Stimulated activated CD4-positive, alpha-beta T cell treated with anti-CD3 and anti-CD28 coated beads, Interleukin-12 subunit alpha, Interleukin-12 subunit beta, amount 100 ng/mL, for 4 hours (primary cell): Measurements from ENCODE around the gene RANBP3.
"Not testable (repeated sequence)": the region's sequence is repeated elsewhere in the genome, so short reads cannot be mapped to it uniquely, and the experiment has no call there.

Source experiments
- DNase-seq: peaks from one replicate; pipeline ENCODE4 v3.0.0-alpha.2; 2020

The RANBP3 gene

DNA sequence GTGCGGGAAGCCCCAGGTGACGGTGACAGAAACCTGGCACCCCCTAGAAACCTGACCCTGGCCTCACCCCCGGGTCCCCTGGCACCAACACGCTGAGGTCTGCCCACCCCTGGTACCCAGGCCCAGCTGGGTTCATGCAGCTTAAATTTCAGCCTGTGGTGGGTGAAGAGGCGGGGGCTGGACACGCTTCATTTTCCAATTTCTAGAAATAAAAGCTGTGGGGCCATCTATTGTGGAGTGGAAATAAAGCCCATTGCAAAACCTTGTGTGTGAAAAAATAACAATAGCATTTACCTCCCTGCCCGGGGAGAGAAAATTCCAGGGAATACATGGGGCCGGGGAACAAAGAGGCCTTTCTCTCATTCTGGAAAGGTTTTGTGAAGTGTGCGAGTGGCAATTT, 100.1 kb downstream of the RANBP3 start:
- DNase-seq, result no peak

DNA sequence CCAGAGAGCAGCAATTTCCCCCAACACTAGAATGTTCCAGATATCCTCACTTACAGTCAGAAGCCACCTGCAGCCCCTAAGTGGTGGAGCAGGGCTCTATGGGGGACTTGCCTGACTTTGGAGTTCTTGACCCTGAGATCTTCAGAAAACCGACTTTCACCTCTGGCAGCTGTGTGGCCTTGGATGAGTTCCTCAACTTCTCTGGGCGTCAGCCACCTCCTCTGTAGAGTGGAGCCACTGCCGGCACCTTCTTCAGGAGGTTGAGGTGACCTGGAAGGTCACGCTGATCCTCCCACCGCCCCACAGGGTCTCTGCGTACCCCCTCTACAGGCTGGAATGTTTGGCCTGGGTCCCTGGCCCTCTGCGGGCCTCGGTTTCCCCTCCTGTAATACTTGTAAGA, 100.5 kb downstream of the RANBP3 start:
- DNase-seq, result no peak

DNA sequence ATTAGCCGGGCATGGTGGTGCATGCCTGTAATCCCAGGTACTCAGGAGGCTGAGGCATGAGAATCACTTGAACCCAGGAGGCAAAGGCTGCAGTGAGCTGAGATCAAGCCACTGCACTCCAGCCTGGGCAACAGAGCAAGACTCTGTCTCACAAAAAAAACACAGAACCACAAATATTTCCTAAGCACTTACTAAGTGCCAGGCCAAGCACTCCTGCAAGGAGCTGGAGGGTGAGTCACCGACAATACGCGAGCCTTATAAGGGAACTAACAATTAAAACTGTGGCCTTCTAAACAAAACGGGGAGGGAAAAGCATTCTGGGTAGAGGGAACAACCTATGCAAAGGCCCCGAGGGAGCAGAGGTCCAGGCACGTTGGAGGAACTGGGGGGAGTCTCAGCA, 103.4 kb downstream of the RANBP3 start:
- not testable (repeated sequence) for DNase-seq

DNA sequence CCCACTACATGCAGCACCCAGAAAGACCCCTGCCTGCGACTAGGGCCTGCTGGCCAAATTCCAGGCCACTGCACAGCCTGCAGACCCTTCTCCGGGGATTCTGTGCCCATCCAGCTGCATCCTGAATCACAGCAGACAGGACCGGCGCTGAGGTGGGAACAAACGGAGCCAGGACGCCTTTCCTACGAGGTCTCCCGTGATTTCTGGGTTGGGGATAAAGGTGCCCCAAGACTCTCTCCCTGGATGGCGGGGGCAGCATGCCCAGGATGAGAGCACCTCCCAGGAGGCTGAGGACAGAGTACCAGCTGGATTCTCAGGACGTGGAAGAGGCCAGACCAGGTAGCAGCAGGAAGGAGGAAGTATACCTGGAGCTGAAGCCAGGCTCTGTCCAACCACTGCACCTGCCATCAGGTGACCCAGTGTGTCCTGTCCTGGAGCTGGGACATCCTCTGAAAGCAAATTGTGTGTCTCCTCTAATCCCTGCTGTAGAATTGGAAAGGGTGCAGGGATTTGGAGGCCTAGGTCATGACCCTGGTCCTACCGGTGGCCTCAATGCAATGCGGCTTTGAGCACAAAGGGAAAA, 104.2 kb downstream of the RANBP3 start:
- no peak for DNase-seq

DNA sequence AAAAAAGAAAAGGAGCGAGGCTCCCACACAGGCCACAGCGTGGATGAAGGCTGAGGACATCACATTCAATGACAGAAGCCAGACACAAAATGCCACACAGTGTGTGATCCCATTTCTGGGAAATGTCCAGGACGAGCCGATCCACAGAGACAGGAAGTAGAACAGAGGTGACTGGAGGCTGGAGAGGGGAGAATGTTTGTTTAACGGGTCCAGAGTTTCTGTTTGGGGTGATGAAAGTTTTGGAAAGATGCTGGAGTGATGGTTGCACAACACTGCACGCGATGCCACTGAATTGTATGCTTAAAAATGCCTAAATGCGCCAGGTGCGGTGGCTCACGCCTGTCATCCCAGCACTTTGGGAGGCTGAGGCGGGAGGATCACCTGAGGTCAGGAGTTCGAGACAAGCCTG, 107.0 kb downstream of the RANBP3 start:
- no peak for DNase-seq

DNA sequence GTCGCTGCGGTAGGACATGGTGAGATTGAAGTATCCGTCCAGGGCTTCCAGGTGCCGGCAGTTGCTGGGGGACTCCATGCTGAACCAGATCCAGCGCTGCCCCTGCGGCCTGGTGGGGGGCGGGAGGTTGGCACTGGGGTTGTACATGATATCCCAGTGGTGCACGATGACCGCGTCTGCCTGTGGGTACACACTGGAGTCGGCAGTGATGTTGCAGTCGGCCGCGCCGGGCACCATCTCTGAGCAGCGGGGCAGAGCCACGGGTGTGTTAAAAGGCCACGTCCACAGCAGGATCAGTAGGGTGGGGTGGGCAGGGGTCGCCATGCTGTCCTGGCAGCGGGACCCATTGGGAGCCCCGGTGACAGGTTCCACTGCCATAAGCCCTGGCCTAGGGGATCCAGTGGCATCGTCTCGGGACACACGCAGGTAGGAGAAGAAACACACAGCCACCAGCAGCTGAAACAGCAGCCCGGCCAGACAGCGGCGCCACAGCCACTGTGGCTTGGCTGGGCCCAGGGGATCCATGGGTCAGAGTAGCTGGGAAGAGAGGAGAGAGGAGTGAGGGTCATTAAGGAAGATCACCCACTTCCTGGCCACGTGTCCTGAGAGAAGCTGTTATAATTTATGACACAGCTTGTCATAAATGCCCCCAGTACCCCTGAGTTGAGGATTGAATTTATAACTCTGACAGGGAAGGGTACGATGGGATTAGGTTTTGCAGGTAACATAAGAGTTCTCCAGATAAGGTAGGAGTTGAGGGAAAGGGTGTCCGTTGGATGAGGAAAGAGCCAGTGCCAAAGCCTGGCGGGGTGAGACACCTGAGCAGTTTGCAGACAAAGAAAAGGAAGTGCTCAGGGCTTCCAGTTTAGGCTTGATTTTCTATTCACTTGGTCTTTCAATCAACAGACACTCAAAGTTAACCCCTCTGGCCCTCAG, 110.5 kb downstream of the RANBP3 start:
- no peak for DNase-seq
